DMS 273 treated with DMSO at 0.1 percent for 48 hours (cell line): ENCODE results near the gene GPX3.

Experiments used
- DNase-seq: peaks from one replicate; lab custom pipeline; 2025; lab: John Stamatoyannopoulos, UW

Gene GPX3

DNA sequence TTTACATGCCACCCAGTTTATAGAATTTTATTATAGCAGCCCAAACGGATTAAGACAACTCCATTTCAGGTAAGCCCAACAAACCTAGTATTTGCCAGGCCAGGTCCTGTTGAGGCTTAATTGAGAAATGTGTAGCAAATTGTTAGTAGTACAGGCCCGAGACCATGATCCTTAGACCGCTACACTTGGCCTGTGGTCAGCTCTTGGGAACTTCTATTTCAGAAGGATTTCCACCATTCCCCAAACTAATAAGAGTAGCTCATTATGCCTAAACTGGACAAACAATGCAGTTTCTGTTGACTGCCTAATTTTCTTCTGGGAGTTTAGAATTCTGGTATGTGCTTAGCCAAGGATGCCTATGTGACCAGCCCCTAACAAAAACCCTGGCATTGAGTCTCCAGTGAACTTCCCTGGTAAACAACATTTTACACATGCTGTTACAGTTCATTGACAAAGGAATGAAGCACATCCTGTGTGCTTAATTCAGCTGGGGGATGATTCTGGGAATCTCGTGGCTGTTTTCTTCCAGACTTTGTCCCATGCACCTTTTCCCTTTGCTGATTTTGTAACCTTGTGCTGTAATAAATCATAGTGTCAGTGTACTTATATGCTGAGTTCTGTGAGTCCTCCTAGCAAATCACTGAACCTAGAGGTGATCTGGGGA lies 5.6 kb upstream of the GPX3 start:
- DNase-seq: no peak

DNA sequence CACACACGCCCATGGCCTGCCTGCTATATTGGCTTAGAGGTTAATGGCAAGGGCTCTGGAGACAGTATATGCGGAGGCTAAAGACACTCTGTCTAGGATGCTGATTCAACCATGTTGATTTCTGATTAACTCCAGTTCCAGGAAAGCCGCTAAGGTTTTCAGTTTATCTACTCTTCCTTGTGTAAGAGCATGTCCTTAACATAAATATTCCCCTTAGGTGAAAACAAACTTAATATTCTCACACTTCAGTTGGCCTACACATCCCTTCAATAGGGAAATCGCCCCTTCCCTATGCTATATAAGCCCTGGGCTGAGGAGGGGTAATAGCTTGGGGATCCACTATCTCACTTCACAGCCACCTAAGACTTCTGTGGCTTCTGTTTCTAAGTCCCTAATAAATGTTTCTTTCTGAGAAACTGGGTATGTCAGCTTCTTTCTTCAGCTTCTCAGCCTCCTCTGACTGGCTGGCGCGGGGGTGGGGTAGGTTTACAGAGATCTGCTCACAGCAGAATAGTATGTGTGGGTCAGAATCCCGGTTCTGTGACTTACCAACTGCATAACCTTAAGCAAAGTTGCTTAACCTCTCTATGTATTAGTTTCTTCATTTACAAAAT lies 4.3 kb upstream of the GPX3 start:
- DNase-seq: no peak

DNA sequence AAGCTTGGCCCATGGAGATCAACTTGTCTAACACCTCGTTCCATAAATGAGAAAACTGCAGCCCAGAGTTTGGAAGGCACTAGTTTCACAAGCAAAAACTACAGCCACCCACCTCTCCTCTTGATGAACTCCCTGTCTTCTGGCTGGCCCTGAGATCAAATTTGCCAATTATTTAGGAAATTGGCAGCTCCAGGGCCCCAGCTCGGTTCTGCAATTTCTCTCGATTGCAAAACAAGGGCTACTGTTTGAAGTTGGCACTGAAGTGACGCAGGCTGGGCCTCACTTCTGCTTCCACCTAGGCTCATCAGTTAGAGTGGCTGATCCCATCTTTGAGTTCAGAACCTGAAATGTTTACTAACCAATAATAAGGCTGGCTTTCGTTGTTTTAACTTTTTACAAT lies 3.7 kb upstream of the GPX3 start:
- DNase-seq: no peak

DNA sequence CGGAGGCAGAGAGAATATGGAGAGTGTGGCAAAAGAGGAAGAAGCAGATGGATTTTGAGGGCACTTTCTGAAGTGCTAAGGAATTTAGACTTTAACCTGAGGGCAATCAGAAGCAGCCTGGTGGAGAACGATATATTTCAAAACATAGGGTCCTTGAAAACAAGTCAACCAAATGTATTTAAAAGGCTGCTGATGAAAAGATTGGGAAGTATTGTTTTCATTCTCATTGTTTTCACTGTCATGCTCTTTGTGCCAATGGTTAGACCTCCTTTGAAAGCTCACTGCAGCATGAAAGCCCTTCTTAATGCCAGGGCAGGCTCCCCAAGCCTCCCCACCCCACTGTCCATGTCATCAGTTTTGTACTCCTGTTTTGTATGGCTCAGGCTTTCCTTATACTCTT lies 2.5 kb upstream of the GPX3 start:
- no peak for DNase-seq

- DNase-seq: no peak
Observed at GRCh38 chr5:151018846-151019245, 1.5 kb upstream of the GPX3 start.

GRCh38 chr5:151019331-151019730 lies 1.1 kb upstream of the GPX3 start:
- DNase-seq: peak; percentile 33

DNA sequence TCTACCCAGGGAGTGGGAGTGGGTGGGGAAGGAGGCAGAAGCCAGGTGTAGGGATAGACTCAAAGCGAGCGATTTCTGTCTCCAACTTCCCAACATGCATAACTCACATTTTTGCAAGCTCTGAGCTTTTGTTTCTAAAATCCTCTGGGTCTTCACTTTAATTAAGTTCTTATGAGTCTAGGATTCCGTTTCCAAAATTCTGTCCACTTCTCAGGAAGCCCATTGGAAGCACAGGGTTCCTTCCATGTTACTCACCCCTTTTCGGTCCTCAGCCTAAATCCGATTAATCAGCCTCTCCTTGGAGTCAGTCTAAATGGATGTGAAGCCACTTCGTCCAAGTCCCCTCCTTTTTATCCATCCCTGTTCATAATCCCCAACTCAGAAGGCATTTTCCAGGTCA lies 1.4 kb downstream of the GPX3 start:
- no peak for DNase-seq

DNA sequence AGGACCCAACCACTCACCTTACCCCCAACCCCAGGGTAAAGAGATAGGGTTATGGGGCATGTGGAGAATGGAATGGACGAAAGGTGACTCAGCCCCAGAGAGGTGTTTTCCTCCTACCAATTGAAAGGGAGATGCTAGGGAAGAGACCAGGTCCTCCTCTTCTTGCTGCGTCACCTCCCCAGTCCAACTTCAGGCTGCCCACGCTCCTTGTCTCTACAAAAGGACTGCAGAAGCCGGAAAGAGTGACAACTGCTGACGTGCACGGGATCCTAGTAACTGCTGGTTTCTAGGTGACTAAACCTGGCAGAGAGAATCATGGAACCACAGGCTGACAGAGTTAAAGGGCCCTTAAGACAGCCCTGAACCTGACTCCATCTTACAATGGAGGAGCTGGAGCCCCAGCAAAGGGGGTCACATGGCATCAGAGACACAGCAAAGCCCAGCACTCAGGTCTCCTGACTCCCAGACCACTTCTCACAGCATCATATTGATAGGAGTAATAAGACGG lies 2.2 kb downstream of the GPX3 start:
- no peak for DNase-seq

DNA sequence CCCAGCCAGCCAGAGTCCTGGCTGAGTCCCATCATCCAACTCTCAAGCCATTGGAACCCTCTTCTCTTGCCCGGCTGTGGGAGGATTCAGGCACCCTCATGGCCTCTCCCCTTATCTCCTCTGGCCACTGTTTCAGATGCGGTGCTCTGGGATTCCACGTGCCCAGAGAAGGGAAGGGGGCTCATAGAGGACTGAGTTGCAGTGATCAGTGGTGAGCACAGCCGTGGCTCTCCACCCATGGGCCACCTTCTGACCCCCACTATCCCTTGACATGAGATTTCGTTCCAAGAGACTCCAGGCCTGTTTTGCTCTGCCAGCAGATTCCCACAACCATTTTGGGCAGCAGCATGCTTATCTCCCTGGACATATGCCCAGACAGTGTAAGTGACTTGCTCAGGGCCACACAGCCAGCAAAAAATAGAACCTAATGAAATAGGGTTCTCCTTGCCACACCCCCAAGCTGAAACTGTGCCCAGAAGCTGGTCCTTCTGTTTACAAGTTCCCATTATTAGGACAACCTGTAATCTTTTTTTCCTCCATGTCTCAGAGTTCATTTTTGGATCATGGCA lies 2.7 kb downstream of the GPX3 start:
- no peak for DNase-seq

DNA sequence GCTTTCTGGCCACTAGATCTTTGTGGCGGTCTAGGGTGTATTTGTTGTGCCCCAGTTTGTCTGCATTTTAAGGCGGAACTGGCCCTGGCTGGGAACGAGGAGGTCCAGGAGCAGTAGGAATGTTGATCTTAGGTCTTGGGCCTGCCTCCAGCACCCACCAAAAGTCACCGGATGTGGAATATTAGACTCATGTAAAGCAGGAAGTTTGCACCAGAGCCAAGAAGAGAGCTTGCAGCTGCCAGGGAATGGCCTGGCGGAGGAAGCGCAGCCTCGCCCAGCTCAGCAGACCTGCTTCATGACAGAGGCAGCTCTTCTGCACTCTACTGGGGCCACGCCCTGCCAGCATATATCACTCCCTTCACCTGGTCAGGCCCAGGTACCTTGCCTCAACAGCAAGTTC lies 3.3 kb downstream of the GPX3 start:
- DNase-seq: no peak

- no peak for DNase-seq
Observed at GRCh38 chr5:151024440-151025249, 4.3 kb downstream of the GPX3 start.

DNA sequence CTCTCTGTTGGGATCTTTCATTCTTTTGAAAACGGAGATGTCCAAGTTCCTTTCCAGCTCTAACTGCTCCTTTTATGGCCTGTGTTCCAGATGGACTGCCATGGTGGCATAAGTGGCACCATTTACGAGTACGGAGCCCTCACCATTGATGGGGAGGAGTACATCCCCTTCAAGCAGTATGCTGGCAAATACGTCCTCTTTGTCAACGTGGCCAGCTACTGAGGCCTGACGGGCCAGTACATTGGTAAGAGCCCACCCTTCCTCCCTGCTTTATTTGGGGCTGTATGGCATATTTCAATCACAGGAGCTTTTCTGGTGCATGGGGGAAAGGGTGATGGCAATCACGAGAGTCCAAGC lies 4.8 kb downstream of the GPX3 start:
- DNase-seq: no peak

DNA sequence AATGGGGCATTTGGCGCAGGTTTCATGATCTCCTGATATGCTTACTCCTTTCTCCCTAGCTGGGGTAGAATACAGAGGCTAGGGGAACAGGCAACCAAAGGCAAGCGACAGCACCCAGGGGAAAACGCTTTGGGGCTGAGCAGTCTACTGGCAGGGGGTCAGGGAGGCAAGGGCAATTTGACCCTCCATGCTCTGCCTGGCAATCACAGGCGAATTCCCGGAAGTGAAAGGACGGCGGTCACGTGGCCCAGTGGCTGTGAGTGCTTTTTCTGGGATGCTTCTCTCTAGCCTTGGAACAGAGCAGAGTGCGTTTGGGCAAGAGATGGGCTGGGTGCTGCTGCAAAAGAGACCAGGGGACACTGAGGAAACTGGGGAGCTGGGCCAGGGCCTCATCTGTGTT lies 5.7 kb downstream of the GPX3 start:
- no peak for DNase-seq

DNA sequence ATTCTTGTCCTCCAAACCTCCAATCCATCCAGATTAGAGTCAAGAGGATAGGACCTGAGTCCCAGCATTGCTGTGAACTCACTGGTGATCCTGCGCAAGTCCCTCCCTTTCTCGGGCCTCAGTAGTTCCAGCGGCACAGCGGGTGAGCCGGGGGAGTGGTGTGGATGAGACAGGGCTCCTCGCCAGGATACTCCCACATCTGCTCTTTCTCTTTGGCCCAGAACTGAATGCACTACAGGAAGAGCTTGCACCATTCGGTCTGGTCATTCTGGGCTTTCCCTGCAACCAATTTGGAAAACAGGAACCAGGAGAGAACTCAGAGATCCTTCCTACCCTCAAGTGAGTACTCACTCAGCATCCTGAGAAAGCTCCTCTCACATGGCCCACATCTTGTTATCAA lies 6.3 kb downstream of the GPX3 start:
- DNase-seq: no peak

DNA sequence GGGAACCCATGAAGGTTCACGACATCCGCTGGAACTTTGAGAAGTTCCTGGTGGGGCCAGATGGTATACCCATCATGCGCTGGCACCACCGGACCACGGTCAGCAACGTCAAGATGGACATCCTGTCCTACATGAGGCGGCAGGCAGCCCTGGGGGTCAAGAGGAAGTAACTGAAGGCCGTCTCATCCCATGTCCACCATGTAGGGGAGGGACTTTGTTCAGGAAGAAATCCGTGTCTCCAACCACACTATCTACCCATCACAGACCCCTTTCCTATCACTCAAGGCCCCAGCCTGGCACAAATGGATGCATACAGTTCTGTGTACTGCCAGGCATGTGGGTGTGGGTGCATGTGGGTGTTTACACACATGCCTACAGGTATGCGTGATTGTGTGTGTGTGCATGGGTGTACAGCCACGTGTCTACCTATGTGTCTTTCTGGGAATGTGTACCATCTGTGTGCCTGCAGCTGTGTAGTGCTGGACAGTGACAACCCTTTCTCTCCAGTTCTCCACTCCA lies 7.6 kb downstream of the GPX3 start:
- no peak for DNase-seq

DNA sequence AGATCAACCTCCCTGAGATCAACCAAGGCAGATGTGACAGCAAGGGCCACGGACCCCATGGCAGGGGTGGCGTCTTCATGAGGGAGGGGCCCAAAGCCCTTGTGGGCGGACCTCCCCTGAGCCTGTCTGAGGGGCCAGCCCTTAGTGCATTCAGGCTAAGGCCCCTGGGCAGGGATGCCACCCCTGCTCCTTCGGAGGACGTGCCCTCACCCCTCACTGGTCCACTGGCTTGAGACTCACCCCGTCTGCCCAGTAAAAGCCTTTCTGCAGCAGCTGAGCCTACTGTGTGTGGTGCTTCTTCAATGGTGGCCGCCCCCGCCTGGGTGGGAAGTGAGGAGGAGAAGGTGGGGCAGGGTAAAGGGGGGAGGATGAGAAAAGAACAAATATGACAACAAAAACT lies 8.3 kb downstream of the GPX3 start:
- DNase-seq: no peak

DNA sequence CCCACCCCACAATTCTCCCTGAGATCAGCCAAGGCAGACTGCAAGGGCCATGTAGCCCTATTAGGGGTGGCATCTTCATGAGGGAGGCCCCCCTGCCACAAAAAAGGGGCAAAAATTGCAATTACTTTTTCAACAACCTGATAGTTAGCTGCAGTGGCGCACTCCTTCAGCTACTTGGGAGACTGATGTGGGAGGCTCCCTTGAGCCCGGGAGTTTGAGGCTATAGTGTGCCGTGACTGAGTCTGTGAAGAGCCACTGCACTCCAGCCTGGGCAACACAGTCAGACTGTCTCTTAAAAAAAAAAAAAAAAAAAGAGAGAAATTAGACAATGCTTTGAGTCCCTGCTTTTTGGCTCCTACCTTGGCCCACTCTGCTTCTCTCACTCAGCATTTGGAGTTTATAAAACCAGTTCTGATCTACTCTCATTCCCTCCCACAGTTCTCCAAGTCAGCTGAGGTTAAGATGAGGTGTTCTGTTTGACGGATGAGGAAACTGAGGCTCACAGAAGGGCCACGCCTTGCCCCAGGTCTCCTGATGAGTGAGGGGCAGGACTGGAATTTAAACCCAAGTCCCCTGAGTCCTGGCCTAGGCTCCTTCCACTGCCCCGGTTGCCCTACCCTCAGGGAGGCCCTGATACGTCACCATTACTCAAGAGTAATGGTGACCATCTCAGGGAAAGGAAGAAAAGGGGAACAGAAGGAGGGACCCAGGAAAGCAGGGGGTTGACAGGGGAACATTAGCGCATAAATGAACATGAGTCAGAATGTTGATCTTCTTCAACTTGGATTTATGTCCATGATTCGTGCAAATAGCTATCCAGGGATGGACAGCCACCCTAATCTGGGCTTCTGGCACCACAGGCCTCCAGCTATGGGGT lies 9.0 kb downstream of the GPX3 start:
- DNase-seq: no peak

GRCh38 chr5:151030056-151030336 lies 9.6 kb downstream of the GPX3 start:
- no peak for DNase-seq

- DNase-seq: no peak
Observed at GRCh38 chr5:151030379-151030778, 10.0 kb downstream of the GPX3 start.

DNA sequence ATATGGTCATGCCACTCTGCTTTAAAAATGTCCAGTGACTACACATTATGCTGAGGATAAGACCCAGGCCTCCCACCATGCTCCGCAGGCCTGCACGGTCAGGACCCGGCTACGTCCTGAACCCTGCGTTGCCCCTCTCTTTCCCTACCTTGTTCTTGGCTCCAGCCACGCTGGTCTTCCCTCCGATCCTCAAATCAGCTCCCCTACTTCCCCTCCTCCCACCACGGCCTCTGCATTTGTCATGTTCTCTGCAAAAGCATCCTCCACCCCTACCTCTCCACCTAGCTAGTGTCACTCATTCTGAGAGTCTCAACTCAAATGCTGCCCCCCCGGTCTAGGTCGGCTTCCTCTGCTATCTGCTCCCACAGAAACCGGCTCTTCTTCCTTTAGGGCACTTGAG lies 11.2 kb downstream of the GPX3 start:
- DNase-seq: no peak

DNA sequence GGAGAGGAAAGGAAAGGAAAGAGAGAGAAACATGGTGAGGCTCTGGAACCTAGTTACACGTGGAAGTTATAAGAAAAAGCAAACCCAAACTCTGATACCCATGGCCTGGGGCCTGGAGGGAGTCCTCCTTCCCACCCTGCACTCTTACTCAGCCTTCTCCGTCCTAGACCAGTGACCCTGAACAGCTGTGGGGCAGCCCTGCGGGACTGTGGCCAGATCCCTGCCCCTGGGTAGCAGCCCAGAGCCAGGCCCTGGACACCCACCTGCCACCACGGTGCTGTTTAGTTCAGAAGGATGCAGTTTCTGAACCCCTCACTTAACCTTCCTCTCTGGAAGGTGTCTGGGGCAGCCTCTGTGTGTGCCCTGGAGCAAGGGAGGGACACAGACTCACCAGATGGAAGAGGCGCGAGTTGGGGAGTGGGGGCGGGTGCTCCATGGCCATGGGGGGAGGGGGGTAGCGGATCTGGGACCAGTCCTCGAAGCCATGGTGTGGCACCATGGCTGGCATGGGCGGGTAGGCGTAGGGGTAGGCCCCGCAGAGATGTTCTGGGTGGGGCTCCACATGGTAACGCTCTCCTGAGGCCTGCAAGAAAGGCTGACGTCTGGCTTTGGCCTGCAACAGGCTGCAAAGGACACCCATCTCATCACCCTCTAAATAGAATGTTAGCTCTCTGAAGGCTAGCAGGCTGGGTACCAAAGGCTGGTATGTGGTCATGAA lies 13.0 kb downstream of the GPX3 start:
- no peak for DNase-seq
